GM12801 (cell line): ENCODE data around the gene NPHS2.

Source experiments
- CTCF ChIP-seq: IDR thresholded peaks from one replicate; pipeline ENCODE4 v1.5.1; 2011; ENCODE audit warnings: control low read depth; ENCODE audit not compliant: insufficient read length; ENCODE audit errors: extremely low read depth

The NPHS2 gene

DNA sequence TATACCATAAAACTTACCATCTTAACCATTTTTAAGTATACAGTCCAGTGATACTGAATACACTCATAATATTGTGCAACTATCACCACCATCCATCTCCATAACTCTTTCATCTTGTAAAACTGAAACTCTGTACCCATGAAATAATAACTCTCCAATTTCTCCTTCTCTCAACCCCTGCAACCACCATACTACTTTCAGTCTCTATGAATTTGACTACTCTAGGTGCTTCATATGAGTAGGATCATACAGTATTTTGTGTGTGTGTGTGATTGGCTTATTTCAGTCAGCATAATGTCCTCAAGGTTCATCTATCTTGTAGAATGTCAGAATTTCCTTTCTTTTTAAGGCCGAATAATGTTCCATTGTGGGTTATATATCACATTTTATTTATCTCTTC, 17.7 kb downstream of the NPHS2 start:
- no peak for TF ChIP-seq CTCF

GRCh38 chr1:179554427-179554826, 21.3 kb downstream of the NPHS2 start:
- TF ChIP-seq CTCF: no peak

- TF ChIP-seq CTCF: no peak
Measured at GRCh38 chr1:179550746-179551682, 24.7 kb downstream of the NPHS2 start.

DNA sequence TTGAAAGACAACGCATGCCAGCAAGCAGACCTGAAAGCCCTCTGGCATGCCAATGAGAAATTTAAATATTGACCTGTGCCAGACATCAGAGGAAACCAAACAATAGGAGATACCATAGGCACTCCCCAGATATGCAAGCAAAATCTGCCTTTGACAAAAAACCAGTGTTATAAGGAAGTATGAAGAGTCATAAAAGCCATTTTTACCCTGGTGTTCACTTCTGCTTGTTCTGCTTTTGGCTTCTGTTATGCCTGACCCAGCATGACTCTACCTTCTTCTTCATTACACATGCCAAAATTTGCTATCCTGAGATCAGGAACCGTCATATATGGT, 26.4 kb downstream of the NPHS2 start:
- no peak for TF ChIP-seq CTCF

DNA sequence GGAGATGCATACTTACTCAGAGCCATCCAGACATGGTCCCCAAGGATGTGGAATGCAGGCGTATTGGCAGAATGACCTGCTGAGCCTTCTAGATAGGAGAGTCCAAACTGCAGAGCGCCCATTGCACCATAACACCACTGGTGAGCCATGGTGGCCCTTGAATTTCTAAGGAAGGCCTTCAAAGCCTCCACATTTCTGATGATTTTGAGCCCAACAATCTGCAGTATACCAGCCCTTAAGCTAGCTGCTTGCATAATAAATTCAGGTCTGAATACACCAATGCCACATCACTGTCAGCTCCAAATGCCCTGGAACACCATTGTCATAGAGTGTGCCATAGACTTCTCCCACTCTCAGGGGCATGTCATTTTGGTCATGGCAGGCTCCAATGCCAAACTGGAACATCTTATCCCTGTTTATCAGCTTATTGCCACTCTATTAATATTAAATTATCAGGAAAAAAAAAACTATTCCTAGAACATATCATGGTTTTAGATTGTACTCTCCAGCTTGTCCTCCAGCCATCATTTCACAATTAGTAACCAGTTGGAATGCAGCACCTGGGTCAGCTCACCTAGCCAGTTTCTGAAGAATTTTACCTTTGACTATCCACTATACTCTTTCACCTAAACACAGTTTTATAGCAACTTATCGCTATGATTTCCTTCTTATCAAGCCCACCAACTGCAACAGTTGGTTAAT, 26.9 kb downstream of the NPHS2 start:
- no peak for TF ChIP-seq CTCF

GRCh38 chr1:179547021-179547535, 28.7 kb downstream of the NPHS2 start:
- TF ChIP-seq CTCF: no peak

GRCh38 chr1:179545321-179545720, 30.4 kb downstream of the NPHS2 start:
- no peak for TF ChIP-seq CTCF
